Retinal pigment epithelial cell (primary cell): ENCODE measurements around the gene HEATR1.

Source experiments
- DNase-seq: peaks from one replicate; pipeline ENCODE4 v3.0.0-alpha.2; 2010; ENCODE audit warnings: low read depth
- H3K4me3 ChIP-seq: 2 replicates; pipeline ENCODE4 v1.5.1; 2011; ENCODE audit warnings: mild to moderate bottlenecking, low read length, control low read depth, moderate library complexity
- TF ChIP-seq, protein P1 (sequence below): conservative IDR thresholded peaks from 2 replicates; pipeline ENCODE4 v1.5.1; 2011; ENCODE audit warnings: low read depth, low read length, control low read depth, inconsistent platforms

HEATR1 gene, protein sequence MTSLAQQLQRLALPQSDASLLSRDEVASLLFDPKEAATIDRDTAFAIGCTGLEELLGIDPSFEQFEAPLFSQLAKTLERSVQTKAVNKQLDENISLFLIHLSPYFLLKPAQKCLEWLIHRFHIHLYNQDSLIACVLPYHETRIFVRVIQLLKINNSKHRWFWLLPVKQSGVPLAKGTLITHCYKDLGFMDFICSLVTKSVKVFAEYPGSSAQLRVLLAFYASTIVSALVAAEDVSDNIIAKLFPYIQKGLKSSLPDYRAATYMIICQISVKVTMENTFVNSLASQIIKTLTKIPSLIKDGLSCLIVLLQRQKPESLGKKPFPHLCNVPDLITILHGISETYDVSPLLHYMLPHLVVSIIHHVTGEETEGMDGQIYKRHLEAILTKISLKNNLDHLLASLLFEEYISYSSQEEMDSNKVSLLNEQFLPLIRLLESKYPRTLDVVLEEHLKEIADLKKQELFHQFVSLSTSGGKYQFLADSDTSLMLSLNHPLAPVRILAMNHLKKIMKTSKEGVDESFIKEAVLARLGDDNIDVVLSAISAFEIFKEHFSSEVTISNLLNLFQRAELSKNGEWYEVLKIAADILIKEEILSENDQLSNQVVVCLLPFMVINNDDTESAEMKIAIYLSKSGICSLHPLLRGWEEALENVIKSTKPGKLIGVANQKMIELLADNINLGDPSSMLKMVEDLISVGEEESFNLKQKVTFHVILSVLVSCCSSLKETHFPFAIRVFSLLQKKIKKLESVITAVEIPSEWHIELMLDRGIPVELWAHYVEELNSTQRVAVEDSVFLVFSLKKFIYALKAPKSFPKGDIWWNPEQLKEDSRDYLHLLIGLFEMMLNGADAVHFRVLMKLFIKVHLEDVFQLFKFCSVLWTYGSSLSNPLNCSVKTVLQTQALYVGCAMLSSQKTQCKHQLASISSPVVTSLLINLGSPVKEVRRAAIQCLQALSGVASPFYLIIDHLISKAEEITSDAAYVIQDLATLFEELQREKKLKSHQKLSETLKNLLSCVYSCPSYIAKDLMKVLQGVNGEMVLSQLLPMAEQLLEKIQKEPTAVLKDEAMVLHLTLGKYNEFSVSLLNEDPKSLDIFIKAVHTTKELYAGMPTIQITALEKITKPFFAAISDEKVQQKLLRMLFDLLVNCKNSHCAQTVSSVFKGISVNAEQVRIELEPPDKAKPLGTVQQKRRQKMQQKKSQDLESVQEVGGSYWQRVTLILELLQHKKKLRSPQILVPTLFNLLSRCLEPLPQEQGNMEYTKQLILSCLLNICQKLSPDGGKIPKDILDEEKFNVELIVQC (N-terminal part only)

DNA sequence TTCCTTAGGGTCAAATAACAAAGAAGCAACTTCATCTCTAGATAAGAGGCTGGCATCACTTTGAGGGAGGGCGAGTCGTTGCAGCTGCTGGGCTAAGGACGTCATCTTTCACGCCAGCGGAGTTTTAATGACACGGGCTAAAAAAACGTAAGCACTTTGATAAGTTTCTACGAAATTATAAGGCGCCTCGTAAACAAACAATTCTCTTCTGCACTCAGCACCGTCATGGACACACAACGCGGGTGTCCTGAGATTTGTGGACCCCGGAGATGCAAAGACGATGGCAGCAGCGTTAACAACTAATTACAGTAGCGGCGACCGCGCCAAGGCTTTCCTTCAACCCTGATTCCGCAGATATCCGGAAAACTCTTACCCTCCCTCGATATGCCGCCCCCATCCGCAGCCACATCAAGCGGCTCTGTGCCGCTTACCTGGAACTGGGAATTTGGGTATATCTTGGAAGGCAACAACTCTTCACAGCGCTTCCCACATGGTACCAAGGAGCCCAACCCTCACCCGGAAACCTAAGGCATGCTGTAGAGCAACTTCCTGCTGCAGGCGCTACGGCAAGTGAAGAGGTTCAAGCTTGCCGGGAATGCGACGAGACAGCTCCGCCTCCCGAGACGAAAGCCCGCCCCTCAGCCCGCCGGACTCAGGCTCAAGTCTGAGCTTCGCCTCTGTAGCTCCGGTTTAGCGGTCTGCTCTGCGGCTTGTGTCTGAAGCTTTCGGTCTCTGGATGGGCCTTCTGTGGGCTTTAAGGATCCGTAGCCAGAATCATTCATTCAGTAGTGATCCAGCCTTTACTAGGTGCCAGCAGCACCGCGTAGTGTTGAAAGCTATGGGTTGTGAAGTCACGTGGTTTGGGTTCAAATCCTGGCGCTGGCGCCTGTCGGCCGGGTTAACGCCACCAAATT, at the start of gene HEATR1:
Gene HEATR1, minus strand, starts transcription at position 526 of the 914 bp plus-strand sequence. Its CDS starts 421 bp downstream, at position 105.
- TF ChIP-seq, protein P1, sequence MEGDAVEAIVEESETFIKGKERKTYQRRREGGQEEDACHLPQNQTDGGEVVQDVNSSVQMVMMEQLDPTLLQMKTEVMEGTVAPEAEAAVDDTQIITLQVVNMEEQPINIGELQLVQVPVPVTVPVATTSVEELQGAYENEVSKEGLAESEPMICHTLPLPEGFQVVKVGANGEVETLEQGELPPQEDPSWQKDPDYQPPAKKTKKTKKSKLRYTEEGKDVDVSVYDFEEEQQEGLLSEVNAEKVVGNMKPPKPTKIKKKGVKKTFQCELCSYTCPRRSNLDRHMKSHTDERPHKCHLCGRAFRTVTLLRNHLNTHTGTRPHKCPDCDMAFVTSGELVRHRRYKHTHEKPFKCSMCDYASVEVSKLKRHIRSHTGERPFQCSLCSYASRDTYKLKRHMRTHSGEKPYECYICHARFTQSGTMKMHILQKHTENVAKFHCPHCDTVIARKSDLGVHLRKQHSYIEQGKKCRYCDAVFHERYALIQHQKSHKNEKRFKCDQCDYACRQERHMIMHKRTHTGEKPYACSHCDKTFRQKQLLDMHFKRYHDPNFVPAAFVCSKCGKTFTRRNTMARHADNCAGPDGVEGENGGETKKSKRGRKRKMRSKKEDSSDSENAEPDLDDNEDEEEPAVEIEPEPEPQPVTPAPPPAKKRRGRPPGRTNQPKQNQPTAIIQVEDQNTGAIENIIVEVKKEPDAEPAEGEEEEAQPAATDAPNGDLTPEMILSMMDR: no peak
- H3K4me3 ChIP-seq: peak within 1 kb of the TSS; percentile 99
- peak; percentile 90 for DNase-seq

DNA sequence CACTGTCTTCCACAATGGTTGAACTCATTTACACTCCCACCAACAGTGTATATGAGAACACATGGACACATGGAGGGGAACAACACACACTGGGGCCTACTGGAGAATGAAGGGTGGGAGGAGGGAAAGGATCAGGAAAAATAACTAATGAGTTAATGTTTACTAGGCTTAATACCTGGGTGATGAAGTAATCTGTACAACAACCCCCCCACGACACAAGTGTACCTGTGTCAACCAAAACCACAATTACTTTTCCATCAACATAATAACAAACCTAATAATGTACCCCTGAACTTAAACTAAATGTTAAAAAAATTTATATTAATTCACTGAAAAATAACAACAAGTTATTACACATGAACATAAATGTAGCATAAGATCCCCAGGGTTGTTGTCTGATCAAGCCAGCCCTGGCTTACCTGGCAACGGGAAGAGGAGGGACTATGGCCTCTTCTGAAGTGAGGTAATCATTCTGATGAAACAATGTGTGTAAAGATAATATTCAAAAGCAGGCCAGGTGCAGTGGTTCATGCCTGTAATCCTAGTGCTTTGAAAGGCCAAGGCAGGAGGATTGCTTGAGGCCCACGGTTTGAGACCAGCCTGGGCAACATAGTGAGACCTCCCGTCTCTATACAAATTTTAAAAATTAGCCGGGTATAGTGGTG, 40.8 kb upstream of the HEATR1 start:
- TF ChIP-seq, protein P1: no peak
- DNase-seq: no peak
- no peak overlapping the region for H3K4me3 ChIP-seq

DNA sequence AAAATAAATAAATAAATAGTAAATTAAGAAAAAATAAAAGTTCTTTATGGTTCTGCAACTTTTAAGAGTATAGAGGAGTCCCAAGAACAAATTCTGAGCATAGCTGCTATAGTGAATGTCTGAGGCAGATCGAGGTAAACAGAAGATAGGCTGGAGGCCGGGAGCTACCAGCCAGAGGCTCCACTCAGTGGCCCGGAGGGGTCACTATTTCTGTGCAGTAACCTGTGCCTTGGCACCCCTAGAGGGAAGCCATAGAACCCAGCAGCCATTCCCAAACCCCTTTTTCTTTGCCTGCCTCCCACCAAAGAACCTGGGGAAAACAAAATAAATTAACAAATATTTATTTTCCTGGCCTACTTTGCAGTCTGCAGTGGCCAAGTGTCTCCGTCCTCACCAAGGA, 38.4 kb upstream of the HEATR1 start:
- H3K4me3 ChIP-seq: no peak overlapping the region
- DNase-seq: no peak
- TF ChIP-seq, protein P1: no peak

DNA sequence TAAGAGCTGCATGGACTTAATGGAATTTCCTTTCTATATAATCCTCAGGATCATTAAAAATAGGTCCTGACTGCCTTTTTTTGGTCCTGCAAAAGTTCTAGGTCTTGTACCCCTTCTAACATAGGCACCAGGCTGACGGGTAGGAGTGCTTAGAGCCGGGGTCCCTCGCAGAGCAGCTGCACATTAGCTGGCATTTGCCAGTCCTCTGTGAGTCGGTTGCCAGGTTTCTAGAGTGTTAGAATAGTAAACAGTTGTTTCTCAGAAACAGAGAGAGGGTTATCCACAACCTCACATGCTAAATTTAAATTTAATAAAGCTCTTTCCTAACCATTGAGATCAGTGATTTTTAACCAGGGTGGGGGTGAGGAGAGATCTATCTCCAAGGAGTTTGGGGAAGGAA, 35.4 kb upstream of the HEATR1 start:
- H3K4me3 ChIP-seq: no peak overlapping the region
- TF ChIP-seq, protein P1: no peak
- DNase-seq: no peak

DNA sequence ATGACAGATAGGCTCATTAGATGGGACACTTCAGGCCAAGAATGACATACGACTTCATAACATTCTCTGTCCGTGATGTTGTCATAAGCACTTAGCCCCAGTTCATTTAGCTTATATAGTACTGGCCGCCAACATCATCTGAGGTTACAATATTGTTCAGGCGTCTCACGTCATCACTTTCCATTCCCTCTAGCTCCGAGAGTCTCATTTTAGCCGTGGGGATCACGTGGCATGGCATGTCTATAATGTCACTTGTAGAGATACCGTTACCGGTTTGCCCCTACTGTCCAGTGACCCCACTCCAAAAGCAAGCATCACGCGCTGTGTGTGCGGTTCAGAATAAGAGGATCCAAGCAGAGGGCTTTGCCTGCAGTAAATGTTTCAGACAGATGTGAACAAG, 34.6 kb upstream of the HEATR1 start:
- DNase-seq: no peak
- TF ChIP-seq, protein P1: no peak
- H3K4me3 ChIP-seq: no peak overlapping the region
